Jurkat, Clone E6-1 (cell line): Measurements from ENCODE around the gene HYAL2.

Experiments
- DNase-seq: peaks from one replicate; pipeline ENCODE4 v3.0.0-alpha.2; 2011; ENCODE audit warnings: low read depth, low spot score
- H3K4me3 ChIP-seq: 2 replicates; pipeline ENCODE4 v1.5.1; 2011; ENCODE audit warnings: mild to moderate bottlenecking, low read length, control low read depth, moderate library complexity

Gene HYAL2

GRCh38 chr3:50334339-50335075, 12.0 kb upstream of the HYAL2 start:
- no peak for DNase-seq
- H3K4me3 ChIP-seq, result no peak overlapping the region

- H3K4me3 ChIP-seq, result no peak overlapping the region
- DNase-seq, result no peak
These were observed 11.3 kb upstream of the HYAL2 start for GRCh38 chr3:50333744-50334328.

GRCh38 chr3:50331364-50331907, 8.9 kb upstream of the HYAL2 start:
- DNase-seq, result no peak
- H3K4me3 ChIP-seq, result no peak overlapping the region

GRCh38 chr3:50330330-50330729, 7.8 kb upstream of the HYAL2 start:
- no peak overlapping the region for H3K4me3 ChIP-seq
- no peak for DNase-seq

GRCh38 chr3:50327943-50328691, 5.6 kb upstream of the HYAL2 start, which contains the start of gene TUSC2:
Gene TUSC2, minus strand, starts transcription at chr3:50328223. Its CDS starts 124 bp downstream, at chr3:50328099.
- peak; percentile 91 for DNase-seq
- peak within 1 kb of the TSS; percentile 94 for H3K4me3 ChIP-seq

GRCh38 chr3:50327129-50327528, 4.6 kb upstream of the HYAL2 start:
- H3K4me3 ChIP-seq, result peak overlapping the region; percentile 94
- DNase-seq, result no peak

GRCh38 chr3:50326182-50326541, 3.6 kb upstream of the HYAL2 start:
- no peak overlapping the region for H3K4me3 ChIP-seq
- no peak for DNase-seq

- H3K4me3 ChIP-seq, result no peak overlapping the region
- DNase-seq, result no peak
These were observed 3.1 kb upstream of the HYAL2 start for GRCh38 chr3:50325497-50326181.

GRCh38 chr3:50325113-50325480, 2.6 kb upstream of the HYAL2 start:
- DNase-seq, result no peak

GRCh38 chr3:50324351-50325112, 2.0 kb upstream of the HYAL2 start:
- H3K4me3 ChIP-seq, result no peak overlapping the region
- peak; percentile 57 for DNase-seq

More at GRCh38 chr3:50325113-50325480, 2.6 kb upstream of the HYAL2 start:
- H3K4me3 ChIP-seq, result no peak overlapping the region

- no peak for DNase-seq
- H3K4me3 ChIP-seq, result no peak overlapping the region
These were observed 1.2 kb upstream of the HYAL2 start for GRCh38 chr3:50323614-50324199.

GRCh38 chr3:50323092-50323600, 601 bp upstream of the HYAL2 start:
- no peak for DNase-seq
- H3K4me3 ChIP-seq, result no peak overlapping the region

GRCh38 chr3:50322115-50322385, 495 bp downstream of the HYAL2 start:
- peak overlapping the region; percentile 98 for H3K4me3 ChIP-seq
- no peak for DNase-seq

- H3K4me3 ChIP-seq, result peak overlapping the region; percentile 98
- DNase-seq, result peak; percentile 79
These were observed 1.0 kb downstream of the HYAL2 start for GRCh38 chr3:50321336-50322114.

- DNase-seq, result no peak
- H3K4me3 ChIP-seq, result peak overlapping the region; percentile 98
These were observed 1.7 kb downstream of the HYAL2 start for GRCh38 chr3:50320853-50321335.

- DNase-seq, result no peak
- peak overlapping the region; percentile 98 for H3K4me3 ChIP-seq
These were observed 2.5 kb downstream of the HYAL2 start for GRCh38 chr3:50319894-50320625.
